GM21723 (cell line): Measurements from ENCODE around the gene AOAH.

Source experiments
- ATAC-seq: cut with Tn5 transposase; IDR thresholded peaks from one replicate; pipeline ENCODE4 v1.9.1; 2021; ENCODE audit warnings: mild to moderate bottlenecking, moderate library complexity; ENCODE audit not compliant: unreplicated experiment

Gene AOAH

GRCh38 chr7:36567699-36568451 lies 156.4 kb downstream of the AOAH start:
- no peak for ATAC-seq

GRCh38 chr7:36565792-36566356 lies 158.4 kb downstream of the AOAH start:
- no peak for ATAC-seq

- ATAC-seq, result no peak
Observed at GRCh38 chr7:36564489-36564888, 159.8 kb downstream of the AOAH start.

GRCh38 chr7:36563706-36564327 lies 160.5 kb downstream of the AOAH start:
- no peak for ATAC-seq

- ATAC-seq, result no peak
Observed at GRCh38 chr7:36562121-36562520, 162.2 kb downstream of the AOAH start.

- no peak for ATAC-seq
Observed at GRCh38 chr7:36549029-36549428, 175.3 kb downstream of the AOAH start.

GRCh38 chr7:36547416-36547815 lies 176.9 kb downstream of the AOAH start:
- no peak for ATAC-seq

- ATAC-seq, result no peak
Observed at GRCh38 chr7:36546331-36546730, 178.0 kb downstream of the AOAH start.

- no peak for ATAC-seq
Observed at GRCh38 chr7:36545291-36545690, 179.0 kb downstream of the AOAH start.

- ATAC-seq, result no peak
Observed at GRCh38 chr7:36538126-36538525, 186.2 kb downstream of the AOAH start.

- no peak for ATAC-seq
Observed at GRCh38 chr7:36535866-36536664, 188.2 kb downstream of the AOAH start.

GRCh38 chr7:36533717-36534116 lies 190.6 kb downstream of the AOAH start:
- ATAC-seq, result no peak

GRCh38 chr7:36532981-36533499 lies 191.3 kb downstream of the AOAH start:
- no peak for ATAC-seq

- no peak for ATAC-seq
Observed at GRCh38 chr7:36531951-36532350, 192.3 kb downstream of the AOAH start.

GRCh38 chr7:36530456-36530855 lies 193.8 kb downstream of the AOAH start:
- no peak for ATAC-seq

- ATAC-seq, result no peak
Observed at GRCh38 chr7:36527549-36527913, 196.8 kb downstream of the AOAH start.

GRCh38 chr7:36526863-36527548 lies 197.3 kb downstream of the AOAH start:
- ATAC-seq, result peak; percentile 72

GRCh38 chr7:36523371-36524101 lies 200.8 kb downstream of the AOAH start:
- ATAC-seq, result no peak

GRCh38 chr7:36522453-36523007 lies 201.8 kb downstream of the AOAH start:
- ATAC-seq, result no peak

GRCh38 chr7:36521911-36522310 lies 202.4 kb downstream of the AOAH start:
- no peak for ATAC-seq
